GM12878 (cell line): ENCODE data around the gene PROKR1. TPM values are rescaled to one million over a fixed set of nuclear protein-coding genes. Genes with fewer than 3 reads are reported as not detected.
"Not testable (repeated sequence)": the region's sequence is repeated elsewhere in the genome, so short reads cannot be mapped to it uniquely, and the experiment has no call there.

Experiments
- ATAC-seq: fragments of 200-7000 bp; cut with Tn5 transposase; 3 replicates; pipeline ENCODE4 v1.9.1; 2020; ENCODE audit warnings: mild to moderate bottlenecking, moderate library complexity
- BruUV-seq: library from RNA; stranded (reverse); fragments of 400-500 nt; replicated peaks from 2 replicates; lab custom pipeline; 2021; lab: Mats Ljungman, UMichigan
- CTCF ChIA-PET: fragments of 300-600 bp; sonication (Branson Sonifier 250); formaldehyde crosslinking; extraction: SDS; loops from one replicate; lab custom pipeline; 2021; ENCODE audit warnings: inconsistent platforms; lab: Yijun Ruan, JAX
- POLR2A ChIA-PET: fragments of 350-600 bp; formaldehyde crosslinking; extraction: SDS; loops from one replicate; lab custom pipeline; 2021; ENCODE audit warnings: inconsistent platforms; lab: Charles Lee
- RAD21 ChIA-PET: fragments of 300-600 bp; sonication (Branson Sonifier 250); formaldehyde crosslinking; loops from one replicate; lab custom pipeline; 2023; ENCODE audit warnings: antibody characterized with exemption; ENCODE audit not compliant: unreplicated experiment; lab: Charles Lee
- SMC1A ChIA-PET: fragments of 300-600 bp; sonication (Branson Sonifier 250); formaldehyde crosslinking; loops from one replicate; lab custom pipeline; 2023; ENCODE audit not compliant: unreplicated experiment, uncharacterized antibody; lab: Charles Lee
- DNase-seq: peaks from one replicate; pipeline ENCODE4 v3.0.0-alpha.2; 2011; ENCODE audit warnings: low read depth, low spot score
- FAIRE-seq: peaks from 3 replicates; lab custom pipeline; 2011; peaks lifted over from hg19 to GRCh38; lab: Jason Lieb, UNC
- H2AFZ ChIP-seq: 2 replicates; pipeline ENCODE4 v1.6.0; 2011; ENCODE audit warnings: low read depth, low read length, control low read depth; ENCODE audit not compliant: control insufficient read depth
- H3K27ac ChIP-seq: 2 replicates; pipeline ENCODE4 v1.5.1; 2011; ENCODE audit warnings: control low read depth; ENCODE audit not compliant: control insufficient read depth, insufficient read depth
- H3K27me3 ChIP-seq, 2 experiments: replicated peaks in 1 of 2; 2 replicates each; pipeline versions ENCODE4 v1.6.0 to v1.6.1; 2011; ENCODE audit warnings: low read length in 1 of 2; ENCODE audit not compliant: control insufficient read depth in 2 of 2, insufficient read depth in 2 of 2
- H3K36me3 ChIP-seq, 2 experiments: 2 replicates each; pipeline ENCODE4 v1.5.1; 2011; ENCODE audit warnings: low read length in 1 of 2; ENCODE audit not compliant: control insufficient read depth in 2 of 2, insufficient read depth in 2 of 2
- H3K4me1 ChIP-seq: 2 replicates; pipeline ENCODE4 v1.6.1; 2011; ENCODE audit warnings: mild to moderate bottlenecking, low read length, moderate library complexity, mixed read lengths; ENCODE audit not compliant: control insufficient read depth, insufficient read depth
- H3K4me2 ChIP-seq: 2 replicates; pipeline ENCODE4 v1.6.0; 2011; ENCODE audit warnings: control low read depth; ENCODE audit not compliant: control insufficient read depth, insufficient read depth
- H3K4me3 ChIP-seq: fragments of 200-600 bp; sonication (generic); 2 replicates; pipeline ENCODE4 v1.5.1; 2016
- H3K79me2 ChIP-seq: 2 replicates; pipeline ENCODE4 v1.6.0; 2011; ENCODE audit warnings: low read length; ENCODE audit not compliant: control insufficient read depth, insufficient read depth
- H3K9ac ChIP-seq: 2 replicates; pipeline ENCODE4 v1.8.0; 2011; ENCODE audit warnings: low read length, control low read depth, mixed read lengths; ENCODE audit not compliant: control insufficient read depth, insufficient read depth
- H3K9me3 ChIP-seq: replicated peaks from 3 replicates; pipeline ENCODE4 v1.5.1; 2011; ENCODE audit warnings: mild to moderate bottlenecking, low read length; ENCODE audit not compliant: control insufficient read depth, insufficient read depth
- H4K20me1 ChIP-seq: 2 replicates; pipeline ENCODE4 v1.6.0; 2011; ENCODE audit not compliant: control insufficient read depth, insufficient read depth
- RAD21 ChIP-seq: IDR thresholded peaks from 2 replicates; pipeline ENCODE4 v1.6.1; 2011; ENCODE audit warnings: mild to moderate bottlenecking, low read depth, low read length, moderate library complexity; ENCODE audit not compliant: insufficient read depth
- SMC3 ChIP-seq: IDR thresholded peaks from 2 replicates; pipeline ENCODE4 v1.6.1; 2011; ENCODE audit warnings: low read length, improper control_type of control experiment, borderline replicate concordance
- SUZ12 ChIP-seq: fragments of 200-600 bp; sonication (generic); IDR thresholded peaks from one replicate; pipeline ENCODE4 v1.6.1; 2018; ENCODE audit warnings: antibody characterized with exemption, mild to moderate bottlenecking; ENCODE audit not compliant: unreplicated experiment
- WGBS: methylation state at CpG from one replicate; pipeline ENCODE4 v1.1.6; 2016; ENCODE audit warnings: low lambda C conversion rate; ENCODE audit not compliant: insufficient replicate concordance, insufficient coverage; ENCODE audit errors: missing lambda C conversion rate; 5-methylcytosine and 5-hydroxymethylcytosine counted together
- in situ Hi-C: fragments of 300-500 bp; cut with MboI; formaldehyde crosslinking; loops from 9 replicates; pipeline ENCODE4 v1.14.3; 2018; ENCODE audit warnings: mixed read lengths
- intact Hi-C: fragments of 100-400 bp; cut with micrococcal nuclease; formaldehyde crosslinking; loops from one replicate; pipeline ENCODE4 v1.14.2; 2022; ENCODE audit not compliant: unreplicated experiment
- polyA plus RNA-seq, 11 experiments: library from polyadenylated mRNA; depleted of rRNA in 4 of 11; unstranded in 6 of 11; stranded (reverse) in 5 of 11; fragments of >200 nt; fragmentation: Nextera tagmentation in 4 of 11; fragmentation: Illumina TruSeq in 1 of 11; extraction: Ambion mirVana in 4 of 11; extraction: Trizol in 1 of 11; gene quantifications; 1 replicate in 1 of 11; 2 replicates in 10 of 11; pipeline versions ENCODE4 v1.2.1 to v1.2.3, GENCODE V29; 2011 to 2016; ENCODE audit warnings: inconsistent platforms in 2 of 11, missing spikeins in 2 of 11, low read depth in 1 of 11
- total RNA-seq, 4 experiments: library from RNA; depleted of rRNA in 3 of 4; stranded (reverse); fragments of >200 nt in 3 of 4; fragmentation: Illumina TruSeq in 1 of 4; extraction: Trizol in 1 of 4; gene quantifications; 2 replicates each; pipeline versions ENCODE4 v1.2.1 to v1.2.3, GENCODE V29; 2013 to 2021
- TF ChIP-seq, protein P1 (sequence below), 3 experiments: IDR thresholded peaks in 2 of 3; conservative IDR thresholded peaks in 1 of 3; 2 replicates each; pipeline ENCODE4 v1.5.1; 2011; ENCODE audit warnings: low read depth in 3 of 3, low read length in 3 of 3, mild to moderate bottlenecking in 3 of 3, control low read depth in 2 of 3, moderate library complexity in 2 of 3, inconsistent platforms in 1 of 3, mixed read lengths in 1 of 3; ENCODE audit not compliant: control insufficient read depth in 2 of 3, insufficient read depth in 1 of 3; ENCODE audit errors: extremely low read depth in 1 of 3
- TF ChIP-seq, protein P2 (sequence below): fragments of 450-650 bp; IDR thresholded peaks from 2 replicates; pipeline ENCODE4 v1.6.1; 2016; ENCODE audit warnings: mild to moderate bottlenecking

PROKR1 gene
- total and polyA plus RNA-seq, 10 of the 15 experiments (the other 5 are each of a cell fraction or from before 2014, with no cell fraction given) = 0.01 to 0.02 TPM; not detected in 8

DNA sequence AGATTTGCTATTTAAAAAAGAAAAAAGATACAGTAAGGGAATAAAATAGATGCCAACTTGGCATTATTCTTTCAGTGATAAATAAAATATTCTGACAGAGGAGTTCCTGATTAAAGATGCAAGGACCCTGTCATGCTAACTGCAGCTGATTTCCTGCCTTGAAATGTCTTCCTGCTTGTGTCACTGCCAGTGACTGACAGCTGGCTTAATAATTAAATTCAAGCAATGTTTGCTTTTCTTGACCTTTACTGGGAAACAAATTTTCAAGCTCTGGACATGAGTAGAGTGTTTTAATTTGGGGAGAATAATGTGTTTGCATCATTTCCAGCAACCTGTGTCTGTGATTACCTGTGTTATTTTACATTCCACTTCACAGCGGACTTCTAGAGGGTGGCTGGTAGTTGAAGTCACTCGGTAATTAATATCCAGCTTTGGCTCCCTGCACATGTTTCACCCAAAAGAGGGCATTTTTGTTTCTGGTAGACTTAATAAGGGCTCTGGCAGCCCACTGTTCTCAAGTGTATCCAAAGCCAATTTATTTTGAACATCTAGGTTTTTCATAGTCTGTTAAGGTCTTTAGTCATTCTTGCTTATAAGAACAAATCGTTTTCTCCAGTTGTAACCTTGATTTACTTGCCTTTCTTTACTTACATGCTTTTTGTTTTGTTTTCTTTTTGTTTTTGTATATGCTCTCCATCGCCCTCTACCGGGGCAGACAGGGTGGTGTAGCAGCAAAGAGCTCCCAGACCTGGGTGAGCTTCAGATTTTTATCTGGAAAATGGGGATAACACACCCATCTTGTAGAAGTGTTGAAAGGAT lies 48.5 kb upstream of the PROKR1 start:
- Histone ChIP-seq H3K9ac (peak overlapping the region; percentile 22; the same call in 1 of the 2 replicates), H2AFZ (peak overlapping the region; percentile 85), H3K4me3 (peak overlapping the region; percentile 38; the same call in 1 of the 2 replicates), H3K79me2 (no peaks in the 10 kb centered on the region), H3K27ac (peak overlapping the region; percentile 31; the same call in 1 of the 2 replicates), H4K20me1 (no peaks in the 10 kb centered on the region), H3K4me1 (no peaks in the 10 kb centered on the region; the same call in 1 of the 2 replicates), H3K4me2 (peak overlapping the region; percentile 83), H3K27me3 (no peaks in the 10 kb centered on the region), H3K36me3 (no peaks in the 10 kb centered on the region), H3K9me3 (no peaks in the 10 kb centered on the region)
- ChIA-PET CTCF (interaction anchor here (0.6 to 8.0 kb wide), 49 partner anchors 9 to 472 kb away, joined by 3 to 149 read pairs (median 4); partner anchors contain the start of genes APLF and FBXO48), SMC1A (interaction anchor here (0.8 to 3.8 kb wide), 10 partner anchors 13 to 133 kb away, joined by 3 to 55 read pairs (median 3); partner anchors contain the start of genes APLF and FBXO48), RAD21 (interaction anchor here (0.7 to 3.3 kb wide), 8 partner anchors 107 to 473 kb away, joined by 3 to 29 read pairs (median 4); partner anchors contain the start of gene FBXO48), POLR2A (interaction anchor here (1.5 kb wide), 1 partner anchor 131 kb away, joined by 5 read pairs; no protein-coding TSS in a partner anchor)
- 19% methylated on average over 5 of the region's 5 CpGs for WGBS
- intact Hi-C loops (loop anchor here (1.0 to 5.0 kb wide), 2 partner anchors 108 to 132 kb away; no protein-coding TSS in a partner anchor), in situ Hi-C loops (no loop called here)
- TF ChIP-seq RAD21 (peak; percentile 55), SMC3 (peak; percentile 65; the same call in 1 of the 2 replicates), SUZ12 (no peak)
- TF ChIP-seq, protein P1, sequence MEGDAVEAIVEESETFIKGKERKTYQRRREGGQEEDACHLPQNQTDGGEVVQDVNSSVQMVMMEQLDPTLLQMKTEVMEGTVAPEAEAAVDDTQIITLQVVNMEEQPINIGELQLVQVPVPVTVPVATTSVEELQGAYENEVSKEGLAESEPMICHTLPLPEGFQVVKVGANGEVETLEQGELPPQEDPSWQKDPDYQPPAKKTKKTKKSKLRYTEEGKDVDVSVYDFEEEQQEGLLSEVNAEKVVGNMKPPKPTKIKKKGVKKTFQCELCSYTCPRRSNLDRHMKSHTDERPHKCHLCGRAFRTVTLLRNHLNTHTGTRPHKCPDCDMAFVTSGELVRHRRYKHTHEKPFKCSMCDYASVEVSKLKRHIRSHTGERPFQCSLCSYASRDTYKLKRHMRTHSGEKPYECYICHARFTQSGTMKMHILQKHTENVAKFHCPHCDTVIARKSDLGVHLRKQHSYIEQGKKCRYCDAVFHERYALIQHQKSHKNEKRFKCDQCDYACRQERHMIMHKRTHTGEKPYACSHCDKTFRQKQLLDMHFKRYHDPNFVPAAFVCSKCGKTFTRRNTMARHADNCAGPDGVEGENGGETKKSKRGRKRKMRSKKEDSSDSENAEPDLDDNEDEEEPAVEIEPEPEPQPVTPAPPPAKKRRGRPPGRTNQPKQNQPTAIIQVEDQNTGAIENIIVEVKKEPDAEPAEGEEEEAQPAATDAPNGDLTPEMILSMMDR (IDR thresholded peaks at IDR 0.05 in 2 of 3, conservative IDR thresholded peaks at IDR 0.05 in 1 of 3; ENCODE audit: control insufficient read depth in 2 of 3, extremely low read depth in 1 of 3, insufficient read depth in 1 of 3, low read depth in 3 of 3, low read length in 3 of 3) = peak; percentile 62 to 93 (median 85)
- TF ChIP-seq, protein P2, sequence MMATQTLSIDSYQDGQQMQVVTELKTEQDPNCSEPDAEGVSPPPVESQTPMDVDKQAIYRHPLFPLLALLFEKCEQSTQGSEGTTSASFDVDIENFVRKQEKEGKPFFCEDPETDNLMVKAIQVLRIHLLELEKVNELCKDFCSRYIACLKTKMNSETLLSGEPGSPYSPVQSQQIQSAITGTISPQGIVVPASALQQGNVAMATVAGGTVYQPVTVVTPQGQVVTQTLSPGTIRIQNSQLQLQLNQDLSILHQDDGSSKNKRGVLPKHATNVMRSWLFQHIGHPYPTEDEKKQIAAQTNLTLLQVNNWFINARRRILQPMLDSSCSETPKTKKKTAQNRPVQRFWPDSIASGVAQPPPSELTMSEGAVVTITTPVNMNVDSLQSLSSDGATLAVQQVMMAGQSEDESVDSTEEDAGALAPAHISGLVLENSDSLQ = peak; percentile 31; the same call in 1 of the 2 replicates
- no TSS peak for BruUV-seq
- peak; percentile 27 for FAIRE-seq
- peak; percentile 27 for DNase-seq
- peak; percentile 83 for ATAC-seq

DNA sequence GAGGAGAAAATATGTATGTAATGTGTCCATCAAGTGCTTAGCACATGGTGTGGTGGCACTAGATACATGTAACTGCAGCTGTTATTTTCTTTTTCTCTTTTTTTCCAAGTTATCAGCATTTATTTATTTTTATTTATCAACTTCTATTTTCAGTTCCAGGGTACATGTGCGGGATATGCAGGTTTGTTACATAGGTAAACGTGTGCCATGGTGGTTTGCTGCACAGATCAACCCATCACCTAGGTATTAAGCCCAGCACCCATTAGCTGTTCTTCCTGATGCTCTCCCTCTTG lies 47.9 kb upstream of the PROKR1 start:
- CTCF ChIA-PET = interaction anchor here (0.6 to 8.0 kb wide), 49 partner anchors 9 to 473 kb away, joined by 3 to 149 read pairs (median 4); partner anchors contain the start of genes APLF and FBXO48
- H2AFZ ChIP-seq, H3K27ac ChIP-seq, H4K20me1 ChIP-seq, H3K9me3 ChIP-seq, H3K36me3 ChIP-seq, H3K27me3 ChIP-seq, H3K79me2 ChIP-seq, H3K4me2 ChIP-seq, H3K4me1 ChIP-seq, in situ Hi-C loops, H3K9ac ChIP-seq, DNase-seq, BruUV-seq, FAIRE-seq, ATAC-seq, H3K4me3 ChIP-seq: not testable (repeated sequence)
- intact Hi-C loops = loop anchor here (1.0 to 5.0 kb wide), 2 partner anchors 108 to 132 kb away; no protein-coding TSS in a partner anchor
- RAD21 ChIA-PET = interaction anchor here (0.7 to 3.3 kb wide), 8 partner anchors 108 to 474 kb away, joined by 3 to 29 read pairs (median 4); partner anchors contain the start of gene FBXO48
- POLR2A ChIA-PET = interaction anchor here (1.5 kb wide), 1 partner anchor 132 kb away, joined by 5 read pairs; no protein-coding TSS in a partner anchor
- SMC1A ChIA-PET = interaction anchor here (0.8 to 3.8 kb wide), 10 partner anchors 12 to 133 kb away, joined by 3 to 55 read pairs (median 3); partner anchors contain the start of genes APLF and FBXO48
- 0% methylated on average over 2 of the region's 2 CpGs for WGBS
